ENCODE results near the gene CYP2A7. TPM values are rescaled to one million over a fixed set of nuclear protein-coding genes. Genes with fewer than 3 reads are reported as not detected.
A peak's percentile ranks its signal among the peaks of the same experiment; 100 is the strongest.
"Not testable (repeated sequence)": the region's sequence is repeated elsewhere in the genome, so short reads cannot be mapped to it uniquely, and the experiment has no call there.

The CYP2A7 gene
- polyA plus RNA-seq, 2 of the 4 experiments (the other 2 are of a cell fraction) = not detected

GRCh38 chr19:40842012-40842411, 40.0 kb downstream of the CYP2A7 start:
- peak; percentile 87 for TF ChIP-seq ZFP36 (IDR thresholded peaks at IDR 0.05; ENCODE audit: borderline replicate concordance, partially characterized antibody)
- CTCF ChIA-PET = interaction anchor here (0.8 kb wide), 1 partner anchor 23 kb away, joined by 3 read pairs; no protein-coding TSS in a partner anchor
- WGBS (ENCODE audit: missing lambda C conversion rate) = 40% methylated on average over 3 of the region's 3 CpGs
- DNase-seq (ENCODE audit: low read depth in 1 of 2, low spot score in 1 of 2); H3K9me3 ChIP-seq; H3K4me2 ChIP-seq; POLR2A ChIA-PET; H3K4me3 ChIP-seq; H3K4me1 ChIP-seq; ATAC-seq; H3K27ac ChIP-seq: not testable (repeated sequence)
- FAIRE-seq = peak; percentile 98

GRCh38 chr19:40838477-40838876, 43.6 kb downstream of the CYP2A7 start:
- H3K9me3 ChIP-seq; POLR2A ChIA-PET; ATAC-seq; H3K4me1 ChIP-seq; H3K27ac ChIP-seq; H3K4me3 ChIP-seq; DNase-seq (ENCODE audit: low read depth in 1 of 2, low spot score in 1 of 2): not testable (repeated sequence)
- WGBS (ENCODE audit: missing lambda C conversion rate) = 28% methylated on average over 1 of the region's 1 CpG
- H3K4me2 ChIP-seq = peak overlapping the region; percentile 12; the same call in 1 of the 3 replicates
- peak; percentile 98 for FAIRE-seq
- CTCF ChIA-PET = interaction anchor here (0.8 kb wide), 1 partner anchor 19 kb away, joined by 3 read pairs; no protein-coding TSS in a partner anchor

- ATAC-seq (no peak), FAIRE-seq (peak; percentile 85), DNase-seq (ENCODE audit: low read depth in 1 of 2, low spot score in 1 of 2) (no peak)
- Histone ChIP-seq H3K4me2 (no peak overlapping the region), H3K4me3 (no peak overlapping the region), H3K9me3 (peaks cover 4% of the 10 kb centered on the region), H3K4me1 (peaks cover 12% of the 10 kb centered on the region), H3K27ac (no peak overlapping the region)
- CTCF ChIA-PET = interaction anchor here (0.9 to 1.3 kb wide), 4 partner anchors 17 to 307 kb away, joined by 3 to 4 read pairs (median 3); no protein-coding TSS in a partner anchor
- peak in 1 of 2 experiments; percentile 33; a peak in 1 of 4 replicates for TF ChIP-seq CEBPB (IDR thresholded peaks at IDR 0.05)
- TF ChIP-seq CHD2 (IDR thresholded peaks at IDR 0.05; ENCODE audit: low read length, partially characterized antibody) = no peak
- no peak for TF ChIP-seq SMC3 (IDR thresholded peaks at IDR 0.05)
- 78% methylated on average over 6 of the region's 6 CpGs for WGBS (ENCODE audit: missing lambda C conversion rate)
- POLR2A ChIA-PET = no interaction called here
Observed at GRCh38 chr19:40836754-40837429, 45.1 kb downstream of the CYP2A7 start.

GRCh38 chr19:40833728-40834533, 48.1 kb downstream of the CYP2A7 start:
- H3K9me3 ChIP-seq; DNase-seq (ENCODE audit: low read depth in 1 of 2, low spot score in 1 of 2); H3K4me3 ChIP-seq; POLR2A ChIA-PET; H3K4me2 ChIP-seq; H3K27ac ChIP-seq: not testable (repeated sequence)
- CTCF ChIA-PET = interaction anchor here (1.0 to 2.2 kb wide), 5 partner anchors 14 to 529 kb away, joined by 3 to 8 read pairs (median 3); no protein-coding TSS in a partner anchor
- 65% methylated on average over 7 of the region's 7 CpGs for WGBS (ENCODE audit: missing lambda C conversion rate)
- peaks cover 19% of the 10 kb centered on the region for H3K4me1 ChIP-seq
- FAIRE-seq (peak; percentile 93), ATAC-seq (peak in 1 of 2 experiments; percentile 8; a peak in 1 of 6 replicates)

GRCh38 chr19:40832431-40832790, 49.6 kb downstream of the CYP2A7 start:
- H3K9me3 ChIP-seq; ATAC-seq; FAIRE-seq; H3K4me3 ChIP-seq; DNase-seq (ENCODE audit: low read depth in 1 of 2, low spot score in 1 of 2): not testable (repeated sequence)
- ChIA-PET POLR2A (interaction anchor here (0.7 kb wide), 1 partner anchor 270 kb away, joined by 4 read pairs; no protein-coding TSS in a partner anchor), CTCF (interaction anchor here (0.8 to 2.2 kb wide), 5 partner anchors 13 to 416 kb away, joined by 3 to 8 read pairs (median 6); no protein-coding TSS in a partner anchor)
- Histone ChIP-seq H3K4me1 (peaks cover 13% of the 10 kb centered on the region), H3K4me2 (peak overlapping the region; percentile 27), H3K27ac (peak overlapping the region; percentile 28 to 59; a peak in 4 of 6 replicates)
- 46% methylated on average over 4 of the region's 4 CpGs for WGBS (ENCODE audit: missing lambda C conversion rate)

- ChIA-PET CTCF (interaction anchor here (0.6 to 2.2 kb wide), 9 partner anchors 9 to 417 kb away, joined by 3 to 8 read pairs (median 3); no protein-coding TSS in a partner anchor), POLR2A (interaction anchor here (0.7 kb wide), 1 partner anchor 33 kb away, joined by 3 read pairs; the partner anchor contains the start of gene EGLN2)
- WGBS (ENCODE audit: missing lambda C conversion rate) = 39% methylated on average over 7 of the region's 7 CpGs
- no peak for FAIRE-seq
- Histone ChIP-seq H3K4me1 (peaks cover 13% of the 10 kb centered on the region), H3K4me3 (no peak overlapping the region), H3K9me3 (no peaks in the 10 kb centered on the region), H3K27ac (peak overlapping the region; percentile 47 to 61; a peak in 5 of 6 replicates), H3K4me2 (peak overlapping the region; percentile 27)
- peak; percentile 60 to 90 for DNase-seq (ENCODE audit: low read depth in 1 of 2, low spot score in 1 of 2)
- ATAC-seq = peak; percentile 70 to 86
- TF ChIP-seq HDAC2 (IDR thresholded peaks at IDR 0.05) (no peak), MYC (IDR thresholded peaks at IDR 0.05; ENCODE audit: borderline replicate concordance, low read length) (peak; percentile 80), CBX8 (IDR thresholded peaks at IDR 0.05) (no peak), PBX3 (IDR thresholded peaks at IDR 0.05) (no peak), POLR2AphosphoS2 (conservative IDR thresholded peaks at IDR 0.05; ENCODE audit: low read length) (no peak), BCL3 (IDR thresholded peaks at IDR 0.05) (peak; percentile 92; the same call in 2 of the 3 replicates), HEYL (CRISPR knock-in tag; IDR thresholded peaks at IDR 0.05) (no peak), NFE2L2 (conservative IDR thresholded peaks at IDR 0.05; ENCODE audit: low read length) (no peak), FOSL2 (IDR thresholded peaks at IDR 0.05) (peak; percentile 53; the same call in 1 of the 2 replicates), FOSL2 (CRISPR knock-in tag; IDR thresholded peaks at IDR 0.05) (peak; percentile 91), KDM1A (IDR thresholded peaks at IDR 0.05; ENCODE audit: low read depth) (no peak), RFX5 (IDR thresholded peaks at IDR 0.05) (no peak)
Observed at GRCh38 chr19:40831502-40832430, 50.3 kb downstream of the CYP2A7 start.
